Panc1 (cell line): ENCODE data around the gene NFIC.

Source experiments
- CTCF ChIP-seq: fragments of 450-650 bp; IDR thresholded peaks from 2 replicates; pipeline ENCODE4 v1.5.1; 2017; ENCODE audit warnings: mild to moderate bottlenecking
- POLR2AphosphoS5 ChIP-seq: IDR thresholded peaks from 2 replicates; pipeline ENCODE4 v1.6.1; 2012; ENCODE audit warnings: mild to moderate bottlenecking, low read depth, low read length, moderate library complexity
- REST ChIP-seq, 2 experiments: IDR thresholded peaks; 2 replicates each; pipeline ENCODE4 v1.6.1; 2011 to 2012; ENCODE audit warnings: low read depth in 2 of 2, control low read depth in 1 of 2, low read length in 1 of 2, mild to moderate bottlenecking in 1 of 2, moderate library complexity in 1 of 2; ENCODE audit not compliant: insufficient read depth in 1 of 2
- SIN3A ChIP-seq: IDR thresholded peaks from 2 replicates; pipeline ENCODE4 v1.6.1; 2012; ENCODE audit warnings: low read depth, mild to moderate bottlenecking, low read length, moderate library complexity, borderline replicate concordance; ENCODE audit not compliant: insufficient read depth
- TCF7L2 ChIP-seq: IDR thresholded peaks from 2 replicates; pipeline ENCODE4 v1.6.1; 2011; ENCODE audit warnings: mild to moderate bottlenecking, low read depth, low read length, inconsistent platforms

DNA sequence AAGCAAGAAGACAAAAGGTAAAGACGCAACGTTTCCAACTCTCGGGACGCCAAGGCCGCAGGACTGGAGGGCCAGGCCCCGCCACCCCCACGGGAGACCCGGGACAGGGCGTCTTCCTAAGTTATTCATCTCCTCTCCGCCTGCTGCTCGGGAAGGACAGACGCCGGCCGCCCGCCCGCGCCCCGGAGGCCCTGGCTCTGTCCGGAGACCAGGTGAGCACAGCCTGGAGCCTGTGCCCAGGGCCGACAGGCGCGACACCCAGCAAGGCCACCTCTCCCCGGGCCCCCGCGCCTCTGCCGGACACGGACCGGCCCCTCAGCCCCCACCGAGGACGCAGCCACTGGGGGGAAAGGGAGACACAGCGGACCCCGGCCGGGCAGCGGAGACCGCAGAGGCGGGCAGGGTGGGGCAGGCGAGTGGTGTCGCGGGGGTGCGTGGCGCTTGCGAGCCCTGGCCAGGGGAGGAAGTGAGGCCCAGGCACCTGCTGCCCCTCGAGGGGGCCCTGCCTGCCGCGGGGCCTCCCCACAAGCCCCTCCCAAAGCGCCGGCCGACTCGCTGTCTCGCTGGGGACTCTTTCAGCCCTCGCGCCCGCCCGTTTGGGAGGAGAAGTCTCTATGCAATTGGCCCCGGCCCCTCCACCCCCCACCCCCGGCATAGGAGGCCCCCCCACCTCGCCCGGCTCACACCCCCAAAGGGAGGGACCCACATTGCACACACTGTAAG, 96.8 kb downstream of the NFIC start:
- TF ChIP-seq CTCF = no peak
- no peak for TF ChIP-seq POLR2AphosphoS5
- no peak for TF ChIP-seq SIN3A
- TF ChIP-seq REST (IDR thresholded peaks at IDR 0.05; ENCODE audit: insufficient read depth in 1 of 2, low read depth in 2 of 2, low read length in 1 of 2) = no peak
- no peak for TF ChIP-seq TCF7L2
